Peyer's patch (tissue), 4 donors: Measurements from ENCODE around the gene SEC11A.

ENCODE experiments used
- POLR2A ChIP-seq, 2 donors: fragments of 450-650 bp; IDR thresholded peaks; one replicate each; pipeline ENCODE4 v1.5.1; 2017; ENCODE audit warnings: antibody characterized with exemption in 2 of 2, mild to moderate bottlenecking in 2 of 2, moderate library complexity in 2 of 2
- TF ChIP-seq, protein P1 (sequence below), 6 experiments: fragments of 450-650 bp in 4 of 6; fragments of 200-600 bp in 2 of 6; sonication (generic) in 1 of 6; IDR thresholded peaks; one replicate each; pipeline ENCODE4 v1.5.1; 2017 to 2019; ENCODE audit warnings: antibody characterized with exemption in 6 of 6, mild to moderate bottlenecking in 3 of 6, moderate library complexity in 1 of 6

DNA sequence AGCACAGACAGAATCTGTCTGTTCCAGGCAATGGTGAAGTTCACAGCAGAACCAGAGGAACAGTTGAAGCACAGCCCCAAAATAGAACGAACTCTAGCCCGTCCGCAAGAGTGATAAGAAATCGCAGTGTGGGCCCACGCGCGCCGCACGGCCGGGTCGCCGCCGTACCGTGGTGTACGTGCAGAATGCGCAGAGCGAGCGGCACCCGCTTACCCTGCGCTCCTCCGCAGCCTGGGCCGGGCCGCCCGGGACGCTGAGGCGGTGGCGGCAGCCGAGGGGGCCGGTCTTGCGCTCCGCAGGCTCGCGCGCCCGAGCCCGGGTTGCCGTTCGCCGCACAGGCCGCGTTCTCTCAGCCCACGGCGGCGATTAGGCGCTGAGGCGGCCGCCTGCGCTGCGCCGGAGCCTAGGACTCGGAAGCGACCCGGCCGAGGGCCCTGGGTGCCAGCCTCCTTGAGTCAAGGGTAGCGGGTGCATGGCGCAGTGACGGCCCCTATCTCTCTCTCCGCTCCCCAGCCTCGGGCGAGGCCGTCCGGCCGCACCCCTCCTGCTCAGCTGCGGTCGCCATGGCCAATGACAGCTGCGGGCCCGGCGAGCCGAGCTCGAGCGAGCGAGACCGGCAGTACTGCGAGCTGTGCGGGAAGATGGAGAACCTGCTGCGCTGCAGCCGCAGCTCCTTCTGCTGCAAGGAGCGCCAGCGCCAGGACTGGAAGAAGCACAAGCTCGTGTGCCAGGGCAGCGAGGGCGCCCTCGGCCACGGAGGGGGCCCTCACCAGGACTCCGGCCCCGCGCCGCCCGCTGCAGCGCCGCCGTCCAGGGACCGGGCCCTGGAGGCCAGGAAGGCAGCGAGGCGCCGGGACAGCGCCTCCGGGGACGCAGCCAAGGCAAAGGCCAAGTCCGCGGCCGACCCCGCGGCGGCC, 82.4 kb downstream of the SEC11A start:
- TF ChIP-seq, protein P1, sequence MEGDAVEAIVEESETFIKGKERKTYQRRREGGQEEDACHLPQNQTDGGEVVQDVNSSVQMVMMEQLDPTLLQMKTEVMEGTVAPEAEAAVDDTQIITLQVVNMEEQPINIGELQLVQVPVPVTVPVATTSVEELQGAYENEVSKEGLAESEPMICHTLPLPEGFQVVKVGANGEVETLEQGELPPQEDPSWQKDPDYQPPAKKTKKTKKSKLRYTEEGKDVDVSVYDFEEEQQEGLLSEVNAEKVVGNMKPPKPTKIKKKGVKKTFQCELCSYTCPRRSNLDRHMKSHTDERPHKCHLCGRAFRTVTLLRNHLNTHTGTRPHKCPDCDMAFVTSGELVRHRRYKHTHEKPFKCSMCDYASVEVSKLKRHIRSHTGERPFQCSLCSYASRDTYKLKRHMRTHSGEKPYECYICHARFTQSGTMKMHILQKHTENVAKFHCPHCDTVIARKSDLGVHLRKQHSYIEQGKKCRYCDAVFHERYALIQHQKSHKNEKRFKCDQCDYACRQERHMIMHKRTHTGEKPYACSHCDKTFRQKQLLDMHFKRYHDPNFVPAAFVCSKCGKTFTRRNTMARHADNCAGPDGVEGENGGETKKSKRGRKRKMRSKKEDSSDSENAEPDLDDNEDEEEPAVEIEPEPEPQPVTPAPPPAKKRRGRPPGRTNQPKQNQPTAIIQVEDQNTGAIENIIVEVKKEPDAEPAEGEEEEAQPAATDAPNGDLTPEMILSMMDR (IDR thresholded peaks at IDR 0.05): no peak
- TF ChIP-seq POLR2A (IDR thresholded peaks at IDR 0.05): peak; percentile 25 to 40
